22Rv1 (cell line): ENCODE measurements around the gene SLU7.

Source experiments
- CTCF ChIP-seq: fragments of 450-650 bp; IDR thresholded peaks from 2 replicates; pipeline ENCODE4 v1.5.1; 2017; ENCODE audit warnings: mild to moderate bottlenecking
- ZFX ChIP-seq: fragments of 450-650 bp; IDR thresholded peaks from 2 replicates; pipeline ENCODE4 v1.6.1; 2017; ENCODE audit warnings: antibody characterized with exemption, borderline replicate concordance

GRCh38 chr5:160436017-160436416, 17.1 kb upstream of the SLU7 start:
- TF ChIP-seq ZFX (no peak), CTCF (no peak)
